ENCODE measurements around the gene NFXL1.
A peak's percentile ranks its signal among the peaks of the same experiment; 100 is the strongest.

NFXL1 gene

DNA sequence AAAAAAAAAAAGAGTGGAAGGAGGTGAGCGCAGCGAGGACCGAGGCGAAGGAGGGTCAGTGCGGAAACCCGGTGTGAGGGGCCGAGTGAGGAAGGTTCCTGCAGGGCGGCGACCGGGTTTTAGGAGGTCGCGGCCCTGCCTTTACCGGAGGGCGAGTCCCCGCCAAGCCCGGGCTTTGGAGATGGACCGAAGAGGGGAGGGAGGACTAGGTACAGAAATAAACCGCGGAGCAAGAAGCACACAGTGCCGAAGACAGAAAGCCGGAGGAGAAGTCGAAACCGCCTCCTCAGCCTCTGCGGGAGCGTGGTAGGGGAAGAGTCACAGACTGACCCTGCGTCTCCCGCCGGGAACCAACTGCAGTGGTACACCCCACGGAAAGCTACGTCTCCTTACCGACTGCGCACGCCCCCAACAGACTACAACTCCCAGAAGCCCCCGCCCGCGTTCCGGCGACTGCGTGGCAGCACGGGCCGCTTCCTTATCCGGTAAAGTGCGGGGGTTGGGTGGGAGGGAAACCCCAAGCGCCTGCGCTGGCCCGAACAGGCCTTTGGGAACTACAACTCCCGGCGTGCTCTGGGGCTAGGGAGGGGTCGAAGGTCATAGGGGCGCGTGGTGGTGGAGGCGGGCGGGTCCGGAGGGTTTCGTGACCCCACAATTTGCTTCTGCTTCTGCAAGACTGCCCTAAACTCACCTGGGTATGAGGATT, at the start of gene NFXL1:
TSS of gene NFXL1 (minus strand) at position 364 of the 706 bp plus-strand sequence. CDS start 380 bp downstream, outside the sequence.
- FAIRE-seq (no peak), DNase-seq (ENCODE audit: insufficient read length, low spot score) (peak; percentile 49)
- TF ChIP-seq, protein P1, sequence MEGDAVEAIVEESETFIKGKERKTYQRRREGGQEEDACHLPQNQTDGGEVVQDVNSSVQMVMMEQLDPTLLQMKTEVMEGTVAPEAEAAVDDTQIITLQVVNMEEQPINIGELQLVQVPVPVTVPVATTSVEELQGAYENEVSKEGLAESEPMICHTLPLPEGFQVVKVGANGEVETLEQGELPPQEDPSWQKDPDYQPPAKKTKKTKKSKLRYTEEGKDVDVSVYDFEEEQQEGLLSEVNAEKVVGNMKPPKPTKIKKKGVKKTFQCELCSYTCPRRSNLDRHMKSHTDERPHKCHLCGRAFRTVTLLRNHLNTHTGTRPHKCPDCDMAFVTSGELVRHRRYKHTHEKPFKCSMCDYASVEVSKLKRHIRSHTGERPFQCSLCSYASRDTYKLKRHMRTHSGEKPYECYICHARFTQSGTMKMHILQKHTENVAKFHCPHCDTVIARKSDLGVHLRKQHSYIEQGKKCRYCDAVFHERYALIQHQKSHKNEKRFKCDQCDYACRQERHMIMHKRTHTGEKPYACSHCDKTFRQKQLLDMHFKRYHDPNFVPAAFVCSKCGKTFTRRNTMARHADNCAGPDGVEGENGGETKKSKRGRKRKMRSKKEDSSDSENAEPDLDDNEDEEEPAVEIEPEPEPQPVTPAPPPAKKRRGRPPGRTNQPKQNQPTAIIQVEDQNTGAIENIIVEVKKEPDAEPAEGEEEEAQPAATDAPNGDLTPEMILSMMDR (IDR thresholded peaks at IDR 0.05; ENCODE audit: insufficient read depth, missing control alignments) = no peak

DNA sequence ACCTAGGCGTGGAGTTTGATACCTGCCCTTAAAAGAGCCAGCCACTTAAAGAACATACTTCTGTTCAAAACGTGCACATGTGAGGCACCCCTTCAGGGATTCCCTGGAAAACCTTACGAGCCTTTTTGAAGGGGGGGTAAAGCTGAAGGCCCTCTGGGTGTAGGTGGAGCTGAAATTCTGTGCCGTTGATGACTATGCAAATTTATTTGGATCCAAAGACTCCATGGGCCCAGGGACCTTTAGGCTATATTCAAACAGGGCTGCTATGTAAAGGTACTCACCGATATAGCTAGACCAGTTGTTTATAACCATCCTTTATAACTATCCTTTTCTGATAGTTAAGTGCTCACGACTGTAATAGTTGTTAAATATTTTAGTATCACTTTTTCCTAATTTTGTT, 40.3 kb upstream of the NFXL1 start:
- FAIRE-seq = no peak
- DNase-seq (ENCODE audit: insufficient read length, low spot score) = no peak
- TF ChIP-seq, protein P1 (IDR thresholded peaks at IDR 0.05; ENCODE audit: insufficient read depth, missing control alignments) = no peak

DNA sequence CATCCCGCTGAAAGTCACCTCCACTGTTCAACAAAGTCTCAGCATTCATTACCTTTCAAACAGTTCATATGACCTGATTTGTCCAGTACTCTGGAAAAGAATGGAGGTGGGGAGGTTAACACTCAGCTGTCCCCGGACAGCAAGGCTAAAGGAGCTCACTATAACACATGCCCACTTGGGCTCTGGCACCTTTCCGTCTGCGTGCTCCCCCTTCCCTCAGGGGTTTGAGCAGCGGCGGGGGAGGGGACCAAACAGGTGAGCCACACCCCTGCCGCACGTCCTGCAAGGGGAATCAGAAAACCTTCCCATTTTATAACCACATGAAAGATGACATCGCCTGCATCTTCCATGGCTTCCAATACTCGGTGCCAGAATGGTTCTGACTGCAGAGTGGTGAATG, 39.9 kb upstream of the NFXL1 start:
- DNase-seq (ENCODE audit: insufficient read length, low spot score) = no peak
- FAIRE-seq = no peak
- TF ChIP-seq, protein P1 (IDR thresholded peaks at IDR 0.05; ENCODE audit: insufficient read depth, missing control alignments) = no peak

DNA sequence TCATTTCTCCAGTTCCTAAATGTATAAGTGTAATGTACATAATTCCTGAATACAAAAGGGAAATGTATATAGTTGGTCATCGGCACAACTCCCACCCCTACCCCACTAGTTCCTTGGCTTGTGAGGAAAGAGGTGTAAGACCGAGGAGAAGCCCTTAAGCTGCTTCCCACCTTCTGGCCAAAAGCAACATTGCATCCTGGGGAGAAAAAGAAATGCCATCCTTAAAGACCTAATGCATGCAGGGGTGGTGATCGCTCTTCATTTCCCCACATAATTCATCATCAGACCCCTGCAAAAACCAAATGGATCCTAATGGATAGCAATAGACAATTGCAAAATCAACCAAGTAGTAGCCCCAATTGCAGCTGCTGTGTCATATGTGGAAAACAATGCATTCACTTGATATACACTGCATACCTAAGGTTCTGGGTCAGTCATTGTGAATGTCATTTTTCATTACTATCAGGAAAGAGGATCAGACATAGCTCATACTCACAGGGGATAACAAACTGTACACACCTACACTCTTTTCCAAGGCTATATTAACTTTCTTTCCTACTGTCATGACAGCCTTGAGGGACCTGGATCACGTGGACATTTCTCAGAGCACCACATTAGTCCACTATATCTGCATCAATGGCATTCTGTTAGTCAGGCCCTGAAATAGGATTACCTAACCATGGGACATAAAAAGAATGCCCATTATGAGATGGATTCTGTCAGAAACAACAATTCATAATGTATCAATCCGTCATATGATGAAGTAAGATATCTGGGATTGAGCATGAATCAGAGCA, 31.7 kb upstream of the NFXL1 start:
- no peak for FAIRE-seq
- TF ChIP-seq, protein P1 (IDR thresholded peaks at IDR 0.05; ENCODE audit: insufficient read depth, missing control alignments) = no peak
- no peak for DNase-seq (ENCODE audit: insufficient read length, low spot score)

DNA sequence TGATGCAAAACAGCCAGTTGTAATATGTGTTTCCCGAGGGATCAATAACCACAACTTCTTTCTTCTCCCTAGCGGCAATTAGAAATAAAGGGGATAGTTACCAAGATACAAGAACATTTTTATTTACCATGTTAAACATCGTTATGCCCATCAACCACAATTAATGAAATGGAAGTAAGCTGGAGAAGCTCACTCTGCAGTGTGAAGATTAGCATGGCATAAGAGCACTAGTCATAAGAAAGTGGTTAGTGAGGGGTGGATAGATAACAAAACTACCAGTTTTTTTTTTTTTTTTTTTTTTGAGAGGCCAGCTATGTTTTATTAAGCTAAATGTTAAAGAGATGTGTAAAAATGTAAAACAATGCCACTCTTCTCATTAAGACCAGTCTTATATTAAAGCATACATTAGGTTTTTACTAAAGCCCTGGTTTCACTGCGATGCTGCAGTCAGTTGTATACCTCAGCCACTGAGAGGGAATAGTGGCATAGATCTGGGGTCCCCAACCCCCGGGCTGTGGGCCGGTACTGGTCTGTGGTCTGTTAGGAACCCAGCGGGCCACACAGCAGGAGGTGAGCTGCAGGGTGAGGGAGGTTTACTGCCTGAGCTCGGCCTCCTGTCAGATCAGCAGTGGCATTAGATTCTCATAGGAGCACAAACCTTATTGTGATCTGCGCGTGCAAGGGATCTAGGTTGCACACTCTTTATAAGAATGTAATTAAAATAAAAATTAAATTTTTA, 27.9 kb upstream of the NFXL1 start:
- FAIRE-seq (no peak), DNase-seq (ENCODE audit: insufficient read length, low spot score) (no peak)
- TF ChIP-seq, protein P1 (IDR thresholded peaks at IDR 0.05; ENCODE audit: insufficient read depth, missing control alignments) = no peak

DNA sequence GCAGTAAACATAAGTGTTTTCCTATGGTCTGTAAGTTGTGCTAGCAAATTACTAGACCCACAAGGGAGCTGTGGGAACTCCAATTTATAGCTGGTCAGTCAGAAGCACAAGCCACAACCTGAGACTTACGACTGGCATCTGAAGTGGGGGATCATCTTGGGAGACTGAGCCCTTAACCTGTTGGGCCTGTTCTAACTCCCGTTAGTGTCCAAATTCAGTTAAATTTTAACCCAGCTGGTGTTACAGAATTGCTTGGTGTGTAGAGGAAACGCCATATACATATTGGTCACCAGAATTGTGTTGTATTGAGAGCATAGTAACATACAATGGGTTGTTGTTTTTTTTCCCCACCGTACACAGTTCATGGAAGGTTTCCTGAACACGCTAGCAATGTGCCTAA, 25.1 kb upstream of the NFXL1 start:
- FAIRE-seq (no peak), DNase-seq (ENCODE audit: insufficient read length, low spot score) (no peak)
- TF ChIP-seq, protein P1 (IDR thresholded peaks at IDR 0.05; ENCODE audit: insufficient read depth, missing control alignments) = no peak
